H1 (cell line): ENCODE measurements around the gene FKRP. TPM values are rescaled to one million over a fixed set of nuclear protein-coding genes. Genes with fewer than 3 reads are reported as not detected.

ENCODE experiments used
- CTCF ChIA-PET: fragments of 300-600 bp; sonication (Branson Sonifier 250); formaldehyde crosslinking; loops from one replicate; lab custom pipeline; 2021; ENCODE audit not compliant: partially characterized antibody; lab: Charles Lee
- POLR2A ChIA-PET: fragments of 300-600 bp; sonication (Branson Sonifier 250); formaldehyde crosslinking; loops from one replicate; lab custom pipeline; 2021; ENCODE audit warnings: inconsistent platforms; ENCODE audit not compliant: partially characterized antibody; lab: Charles Lee
- DNase-seq, 2 experiments: peaks; one replicate each; pipeline versions ENCODE4 v3.0.0 to v3.0.0-alpha.2; 2010 to 2022; ENCODE audit warnings: low spot score in 2 of 2, low read depth in 1 of 2, mixed read lengths in 1 of 2
- FAIRE-seq: peaks from 2 replicates; lab custom pipeline; 2011; peaks lifted over from hg19 to GRCh38; lab: Jason Lieb, UNC
- H2AFZ ChIP-seq: 2 replicates; pipeline ENCODE4 v1.8.1; 2012; ENCODE audit warnings: low read length, inconsistent platforms
- H2AK5ac ChIP-seq: 2 replicates; pipeline ENCODE4 v1.6.1; 2013; ENCODE audit warnings: low read depth, low read length
- H2BK120ac ChIP-seq: replicated peaks from 2 replicates; pipeline ENCODE3; 2013; ENCODE audit warnings: low read depth, low read length, inconsistent platforms
- H2BK12ac ChIP-seq: 2 replicates; pipeline ENCODE4 v1.6.1; 2013; ENCODE audit warnings: low read depth, low read length
- H2BK15ac ChIP-seq: 2 replicates; pipeline ENCODE4 v1.6.1; 2013; ENCODE audit warnings: low read length
- H2BK20ac ChIP-seq: 2 replicates; pipeline ENCODE4 v1.6.1; 2013; ENCODE audit warnings: low read length
- H2BK5ac ChIP-seq: 2 replicates; pipeline ENCODE4 v1.6.1; 2013; ENCODE audit warnings: low read depth, low read length
- H3K14ac ChIP-seq: 2 replicates; pipeline ENCODE4 v1.6.1; 2013; ENCODE audit warnings: inconsistent platforms; ENCODE audit not compliant: insufficient read length
- H3K18ac ChIP-seq: 2 replicates; pipeline ENCODE4 v1.6.1; 2013; ENCODE audit warnings: low read length; ENCODE audit errors: extremely low read depth
- H3K23ac ChIP-seq: 2 replicates; pipeline ENCODE4 v1.6.1; 2013; ENCODE audit warnings: inconsistent platforms; ENCODE audit not compliant: insufficient read length
- H3K23me2 ChIP-seq: 2 replicates; pipeline ENCODE4 v1.6.1; 2013; ENCODE audit warnings: low read depth, low read length
- H3K27ac ChIP-seq: 2 replicates; pipeline ENCODE4 v1.6.1; 2011; ENCODE audit warnings: low read depth, low read length, inconsistent platforms
- H3K27me3 ChIP-seq, 4 experiments: replicated peaks in 1 of 4; 1 replicate in 1 of 4; 2 replicates in 3 of 4; pipeline versions ENCODE4 v1.6.1 to v1.8.1; 2011 to 2013; ENCODE audit warnings: low read length in 3 of 4, mild to moderate bottlenecking in 3 of 4, inconsistent platforms in 2 of 4, mixed read lengths in 2 of 4, moderate library complexity in 1 of 4; ENCODE audit not compliant: control insufficient read depth in 3 of 4, insufficient read depth in 3 of 4; ENCODE audit errors: extremely low read depth in 1 of 4
- H3K36me3 ChIP-seq, 4 experiments: 2 replicates each; pipeline versions ENCODE4 v1.6.1 to v1.8.1; 2011 to 2013; ENCODE audit warnings: mild to moderate bottlenecking in 4 of 4, low read length in 3 of 4, moderate library complexity in 2 of 4, control low read depth in 1 of 4, inconsistent platforms in 1 of 4; ENCODE audit not compliant: insufficient read depth in 4 of 4, control insufficient read depth in 2 of 4
- H3K4ac ChIP-seq: replicated peaks from 2 replicates; pipeline ENCODE3; 2013; ENCODE audit warnings: low read length, low read depth, mixed read lengths, inconsistent platforms; ENCODE audit not compliant: insufficient read length
- H3K4me1 ChIP-seq, 4 experiments: replicated peaks in 1 of 4; 1 replicate in 1 of 4; 2 replicates in 3 of 4; pipeline versions ENCODE4 v1.6.1 to v1.8.1; 2011 to 2013; ENCODE audit warnings: low read length in 3 of 4, inconsistent platforms in 2 of 4, mixed read lengths in 1 of 4; ENCODE audit not compliant: insufficient read depth in 4 of 4, control insufficient read depth in 3 of 4
- H3K4me2 ChIP-seq, 2 experiments: 2 replicates each; pipeline versions ENCODE4 v1.6.1 to v1.8.1; 2011 to 2013; ENCODE audit warnings: low read depth in 2 of 2, low read length in 2 of 2, control low read depth in 1 of 2, inconsistent platforms in 1 of 2, mild to moderate bottlenecking in 1 of 2; ENCODE audit not compliant: insufficient read depth in 1 of 2
- H3K4me3 ChIP-seq, 4 experiments: fragments of 200-600, 300-600 bp in 1 of 4; sonication (generic), shearing (Covaris generic), sonication (Bioruptor Twin) in 1 of 4; 2 replicates each; pipeline versions ENCODE4 v1.5.1 to v1.8.1; 2011 to 2016; ENCODE audit warnings: low read length in 4 of 4, low read depth in 3 of 4, control low read depth in 2 of 4, inconsistent platforms in 2 of 4, mild to moderate bottlenecking in 2 of 4, mixed read lengths in 1 of 4, moderate library complexity in 1 of 4; ENCODE audit not compliant: insufficient read depth in 2 of 4; ENCODE audit errors: extremely low read depth in 1 of 4
- H3K56ac ChIP-seq: replicated peaks from 2 replicates; pipeline ENCODE3; 2013; ENCODE audit warnings: low read depth, mild to moderate bottlenecking, mixed read lengths, low read length, inconsistent platforms; ENCODE audit not compliant: insufficient read length
- H3K79me1 ChIP-seq: 2 replicates; pipeline ENCODE4 v1.6.1; 2013; ENCODE audit warnings: low read depth, low read length, control low read depth
- H3K79me2 ChIP-seq, 2 experiments: 2 replicates each; pipeline versions ENCODE4 v1.6.1 to v1.8.1; 2012 to 2013; ENCODE audit warnings: low read length in 2 of 2, mild to moderate bottlenecking in 2 of 2, inconsistent platforms in 1 of 2; ENCODE audit not compliant: insufficient read depth in 2 of 2, control insufficient read depth in 1 of 2
- H3K9ac ChIP-seq, 4 experiments: replicated peaks in 1 of 4; 1 replicate in 1 of 4; 2 replicates in 3 of 4; pipeline versions ENCODE4 v1.6.1 to v1.8.1; 2011 to 2013; ENCODE audit warnings: low read depth in 3 of 4, low read length in 3 of 4, control low read depth in 2 of 4, mild to moderate bottlenecking in 2 of 4, moderate library complexity in 2 of 4, inconsistent platforms in 1 of 4; ENCODE audit errors: extremely low read depth in 1 of 4
- H3K9me3 ChIP-seq, 2 experiments: 2 replicates each; pipeline versions ENCODE4 v1.6.1 to v1.8.1; 2012 to 2013; ENCODE audit warnings: mild to moderate bottlenecking in 2 of 2, moderate library complexity in 2 of 2, control low read depth in 1 of 2, inconsistent platforms in 1 of 2, low read depth in 1 of 2, low read length in 1 of 2, mixed read lengths in 1 of 2; ENCODE audit not compliant: insufficient read depth in 2 of 2
- H4K20me1 ChIP-seq, 2 experiments: replicated peaks in 1 of 2; 2 replicates each; pipeline versions ENCODE3 to v1.8.1; 2011 to 2013; ENCODE audit warnings: inconsistent platforms in 2 of 2, low read length in 2 of 2, mild to moderate bottlenecking in 1 of 2; ENCODE audit not compliant: insufficient read depth in 2 of 2, control insufficient read depth in 1 of 2
- H4K5ac ChIP-seq: 2 replicates; pipeline ENCODE4 v1.6.1; 2013; ENCODE audit warnings: low read length, low read depth, mixed read lengths, inconsistent platforms; ENCODE audit not compliant: insufficient read length
- H4K8ac ChIP-seq: 2 replicates; pipeline ENCODE4 v1.8.0; 2013; ENCODE audit warnings: mild to moderate bottlenecking, moderate library complexity, low read length, inconsistent platforms; ENCODE audit not compliant: insufficient read depth; ENCODE audit errors: extremely low read depth
- H4K91ac ChIP-seq: replicated peaks from 2 replicates; pipeline ENCODE3; 2013; ENCODE audit warnings: low read length, mixed read lengths, inconsistent platforms; ENCODE audit not compliant: insufficient read length
- ASH2L ChIP-seq: fragments of 200-600, 300-600 bp; sonication (generic); IDR thresholded peaks from one replicate; pipeline ENCODE4 v1.7.1; 2017; ENCODE audit warnings: low read length
- BACH1 ChIP-seq: IDR thresholded peaks from 2 replicates; pipeline ENCODE4 v1.6.1; 2012; ENCODE audit warnings: low read length, improper control_type of control experiment
- CBX8 ChIP-seq: fragments of 300-800, 300-1000 bp; sonication (generic); IDR thresholded peaks from 2 replicates; pipeline ENCODE4 v1.7.1; 2016; ENCODE audit warnings: low read depth, low read length, borderline replicate concordance
- EGR1 ChIP-seq: IDR thresholded peaks from 2 replicates; pipeline ENCODE4 v1.6.1; 2011; ENCODE audit warnings: low read depth, low read length, borderline replicate concordance
- EP300 ChIP-seq, 2 experiments: IDR thresholded peaks; 1 replicate in 1 of 2; 2 replicates in 1 of 2; pipeline ENCODE4 v1.6.1; 2011 to 2012; ENCODE audit warnings: low read depth in 2 of 2, low read length in 2 of 2, mild to moderate bottlenecking in 2 of 2, borderline replicate concordance in 1 of 2, inconsistent platforms in 1 of 2, moderate library complexity in 1 of 2
- SP1 ChIP-seq: IDR thresholded peaks from 2 replicates; pipeline ENCODE4 v1.6.1; 2011; ENCODE audit warnings: low read depth, low read length
- WGBS, 2 experiments: shearing (Covaris generic) in 1 of 2; methylation state at CpG; one replicate each; pipeline versions ENCODE4 v1.1.6 to v1.1.7; 2013 to 2015; ENCODE audit warnings: low lambda C conversion rate in 2 of 2, mixed read lengths in 2 of 2, inconsistent platforms in 1 of 2, low coverage in 1 of 2, missing lambda C conversion rate in 1 of 2; ENCODE audit not compliant: insufficient replicate concordance in 2 of 2, insufficient coverage in 1 of 2, insufficient read length in 1 of 2; ENCODE audit errors: extremely low coverage in 1 of 2, missing lambda C conversion rate in 1 of 2; 5-methylcytosine and 5-hydroxymethylcytosine counted together
- polyA plus RNA-seq, 7 experiments: library from polyadenylated mRNA; depleted of rRNA in 3 of 7; stranded (reverse) in 5 of 7; unstranded in 2 of 7; fragments of >200 nt in 5 of 7; fragments of 200-250 nt in 2 of 7; gene quantifications; 1 replicate in 5 of 7; 2 replicates in 1 of 7; 4 replicates in 1 of 7; pipeline versions ENCODE4 v1.2.1 to v1.2.3, GENCODE V29; 2011 to 2013; ENCODE audit warnings: missing spikeins in 2 of 7, mixed read lengths in 2 of 7
- total RNA-seq: library from RNA; stranded (reverse); fragmentation: NEBNext Ultra II Directional; extraction: Animal tissue kit (Norgen Biotek cat#: 25700); gene quantifications from 2 replicates; pipeline ENCODE4 v1.2.1, GENCODE V29; 2021

FKRP gene
- total and polyA plus RNA-seq, 2 of the 8 experiments (the other 6 are each of a cell fraction or from before 2014, with no cell fraction given): 17.1 to 24.4 TPM

- TF ChIP-seq ASH2L: no peak
- no peak for TF ChIP-seq SP1
- no peak for TF ChIP-seq EP300 (IDR thresholded peaks at IDR 0.05; ENCODE audit: borderline replicate concordance in 1 of 2, low read depth in 2 of 2, low read length in 2 of 2)
- TF ChIP-seq CBX8: no peak
- TF ChIP-seq EGR1: no peak
- no peak for TF ChIP-seq BACH1
- H3K79me1 ChIP-seq: no peaks in the 10 kb centered on the region
- no peaks in the 10 kb centered on the region for H3K23me2 ChIP-seq
- DNase-seq: no peak
- no peak overlapping the region for H2BK20ac ChIP-seq
- CTCF ChIA-PET: interaction anchor here (1.0 to 1.2 kb wide), 2 partner anchors 12 to 19 kb away, joined by 3 read pairs; no protein-coding TSS in a partner anchor
- no peak overlapping the region for H3K56ac ChIP-seq
- H2BK15ac ChIP-seq: no peak overlapping the region
- peaks cover 0 to 14% (median 3%) of the 10 kb centered on the region in 4 experiments; a peak in 2 of 8 replicates for H3K36me3 ChIP-seq
- H3K14ac ChIP-seq: no peak overlapping the region
- POLR2A ChIA-PET: interaction anchor here (1.0 to 4.0 kb wide), 4 partner anchors 12 to 28 kb away, joined by 4 to 14 read pairs (median 5); partner anchors contain the start of gene SLC1A5
- H4K5ac ChIP-seq: no peak overlapping the region
- H2AK5ac ChIP-seq: no peak overlapping the region
- H2AFZ ChIP-seq: no peak overlapping the region
- no peak overlapping the region for H3K4ac ChIP-seq
- no peaks in the 10 kb centered on the region for H3K79me2 ChIP-seq
- no peak overlapping the region for H3K4me2 ChIP-seq
- no peak overlapping the region for H3K18ac ChIP-seq
- H3K4me1 ChIP-seq: peaks cover 0 to 5% (median 0%) of the 10 kb centered on the region in 4 experiments; a peak in 4 of 7 replicates
- no peaks in the 10 kb centered on the region; a peak in 1 of 4 replicates for H3K9me3 ChIP-seq
- H2BK12ac ChIP-seq: no peak overlapping the region
- no peak overlapping the region for H3K27ac ChIP-seq
- no peaks in the 10 kb centered on the region for H3K27me3 ChIP-seq
- no peak overlapping the region for H2BK5ac ChIP-seq
- FAIRE-seq: no peak
- no peak overlapping the region for H3K4me3 ChIP-seq
- no peak overlapping the region for H2BK120ac ChIP-seq
- H3K9ac ChIP-seq: no peak overlapping the region
- H4K8ac ChIP-seq: no peak overlapping the region
- H4K20me1 ChIP-seq: peaks cover 6 to 7% of the 10 kb centered on the region in 2 experiments
- H4K91ac ChIP-seq: no peak overlapping the region
- H3K23ac ChIP-seq: no peak overlapping the region
- 82% methylated on average over 5 of the region's 5 CpGs; no CpG with 5 or more reads in 1 of the 2 experiments for WGBS, 2 experiments
Measured at GRCh38 chr19:46760363-46760762, 14.5 kb downstream of the FKRP start.
